HepG2 (cell line): ENCODE measurements around the gene TNC. TPM values are rescaled to one million over a fixed set of nuclear protein-coding genes. Genes with fewer than 3 reads are reported as not detected.

Source experiments
- ATAC-seq: fragments of 200-7000 bp; cut with Tn5 transposase; 3 replicates; pipeline ENCODE4 v1.9.1; 2020; ENCODE audit warnings: mild to moderate bottlenecking, moderate library complexity
- BruUV-seq: library from RNA; stranded (reverse); fragments of 400-500 nt; replicated peaks from 2 replicates; lab custom pipeline; 2021; lab: Mats Ljungman, UMichigan
- CTCF ChIA-PET: fragments of 300-600 bp; formaldehyde crosslinking; extraction: SDS; loops from one replicate; lab custom pipeline; 2021; ENCODE audit warnings: low total read pairs, inconsistent platforms, low intra/inter-chr PET ratio; lab: Yijun Ruan, JAX
- POLR2A ChIA-PET: fragments of 350-600 bp; sonication (Branson Sonifier 250); formaldehyde crosslinking; loops from one replicate; lab custom pipeline; 2020; ENCODE audit warnings: antibody characterized with exemption, inconsistent platforms; lab: Yijun Ruan, JAX
- DNase-seq: peaks from one replicate; pipeline ENCODE4 v3.0.0-alpha.2; 2015; ENCODE audit warnings: low spot score
- FAIRE-seq: peaks from 3 replicates; lab custom pipeline; 2011; peaks lifted over from hg19 to GRCh38; lab: Jason Lieb, UNC
- H2AFZ ChIP-seq: one replicate; pipeline ENCODE4 v1.6.1; 2011; ENCODE audit warnings: low read length, inconsistent platforms
- H3K27ac ChIP-seq: fragments of 300-600 bp; 3 replicates; pipeline ENCODE4 v1.8.0; 2011; ENCODE audit warnings: mixed run types, mild to moderate bottlenecking, mixed read lengths, low read length, inconsistent platforms; ENCODE audit not compliant: insufficient read depth; ENCODE audit errors: extremely low read length
- H3K27me3 ChIP-seq, 2 experiments: fragments of 200-600 bp in 1 of 2; 2 replicates in 1 of 2; 3 replicates in 1 of 2; pipeline versions ENCODE4 v1.6.0 to v1.8.0; 2011; ENCODE audit warnings: low read length in 2 of 2, mild to moderate bottlenecking in 2 of 2, moderate library complexity in 2 of 2, inconsistent platforms in 1 of 2; ENCODE audit not compliant: insufficient read depth in 2 of 2, control insufficient read depth in 1 of 2
- H3K36me3 ChIP-seq, 2 experiments: fragments of 200-600 bp in 1 of 2; replicated peaks in 1 of 2; 2 replicates in 1 of 2; 3 replicates in 1 of 2; pipeline versions ENCODE4 v1.5.1 to v1.8.0; 2011; ENCODE audit warnings: low read length in 2 of 2, inconsistent platforms in 1 of 2; ENCODE audit not compliant: insufficient read depth in 2 of 2, control insufficient read depth in 1 of 2
- H3K4me1 ChIP-seq: 2 replicates; pipeline ENCODE4 v1.5.1; 2012; ENCODE audit warnings: low read length, inconsistent platforms; ENCODE audit not compliant: insufficient read depth
- H3K4me2 ChIP-seq: 2 replicates; pipeline ENCODE4 v1.6.0; 2011; ENCODE audit warnings: low read depth, low read length, inconsistent platforms
- H3K4me3 ChIP-seq, 3 experiments: fragments of 200-600 bp in 1 of 3; sonication (generic), shearing (Covaris generic) in 1 of 3; replicated peaks in 1 of 3; 2 replicates each; pipeline ENCODE4 v1.5.1; 2011 to 2016; ENCODE audit warnings: low read length in 3 of 3, inconsistent platforms in 2 of 3, low read depth in 2 of 3, mild to moderate bottlenecking in 2 of 3, control low read depth in 1 of 3, mixed read lengths in 1 of 3; ENCODE audit not compliant: insufficient read depth in 1 of 3
- H3K79me2 ChIP-seq: one replicate; pipeline ENCODE4 v1.6.1; 2011; ENCODE audit warnings: low read length, inconsistent platforms; ENCODE audit not compliant: insufficient read depth
- H3K9ac ChIP-seq: 2 replicates; pipeline ENCODE4 v1.6.0; 2011; ENCODE audit warnings: mild to moderate bottlenecking, low read depth, low read length, inconsistent platforms; ENCODE audit not compliant: insufficient read depth
- H3K9me3 ChIP-seq: 2 replicates; pipeline ENCODE4 v1.5.1; 2012; ENCODE audit warnings: mild to moderate bottlenecking, low read length
- H4K20me1 ChIP-seq: 2 replicates; pipeline ENCODE4 v1.6.0; 2011; ENCODE audit warnings: inconsistent platforms, mild to moderate bottlenecking, low read length, moderate library complexity; ENCODE audit not compliant: insufficient read depth
- ATF6 ChIP-seq: sonication (generic); formaldehyde crosslinking; conservative IDR thresholded peaks from 2 replicates; pipeline ENCODE4 v1.4.0; 2020; ENCODE audit warnings: missing genetic modification reagents
- BATF2 ChIP-seq: sonication (generic); formaldehyde crosslinking; IDR thresholded peaks from 2 replicates; pipeline ENCODE4 v1.8.0; 2022; ENCODE audit warnings: mild to moderate bottlenecking, missing genetic modification reagents, moderate library complexity
- GATA4 ChIP-seq: sonication (generic); IDR thresholded peaks from 2 replicates; pipeline ENCODE4 v1.6.1; 2016; ENCODE audit warnings: antibody characterized with exemption, low read depth, borderline replicate concordance
- GFI1 ChIP-seq: sonication (generic); formaldehyde crosslinking; IDR thresholded peaks from 2 replicates; pipeline ENCODE4 v1.5.0; 2020; ENCODE audit warnings: missing genetic modification reagents, mild to moderate bottlenecking, borderline replicate concordance
- SNAI1 ChIP-seq: sonication (generic); formaldehyde crosslinking; IDR thresholded peaks from 2 replicates; pipeline ENCODE4 v1.5.0; 2020; ENCODE audit warnings: mild to moderate bottlenecking, missing genetic modification reagents, borderline replicate concordance
- SNAPC5 ChIP-seq: sonication (generic); formaldehyde crosslinking; IDR thresholded peaks from 2 replicates; pipeline ENCODE4 v1.8.1; 2023; ENCODE audit warnings: mild to moderate bottlenecking, missing genetic modification reagents, borderline replicate concordance
- THAP9 ChIP-seq: sonication (generic); formaldehyde crosslinking; IDR thresholded peaks from 2 replicates; pipeline ENCODE4; 2020; ENCODE audit warnings: missing genetic modification reagents, mild to moderate bottlenecking, borderline replicate concordance
- XBP1 ChIP-seq: sonication (generic); formaldehyde crosslinking; IDR thresholded peaks from 2 replicates; pipeline ENCODE4 v1.5.0; 2020; ENCODE audit warnings: missing genetic modification reagents
- ZNF816 ChIP-seq: sonication (generic); formaldehyde crosslinking; IDR thresholded peaks from 2 replicates; pipeline ENCODE4 v1.8.0; 2022; ENCODE audit warnings: missing genetic modification reagents, mild to moderate bottlenecking, borderline replicate concordance
- in situ Hi-C: cut with HindIII; loops from 2 replicates; pipeline ENCODE4 v1.10.0; 2017; ENCODE audit warnings: low pct_unique_long_range_greater_than_20kb; ENCODE audit not compliant: extremely low pct_ligation_motif_present
- intact Hi-C: fragments of 100-400 bp; cut with micrococcal nuclease; formaldehyde crosslinking; loops from one replicate; pipeline ENCODE4 v1.10.0; 2022; ENCODE audit not compliant: unreplicated experiment
- polyA plus RNA-seq, 8 experiments: library from polyadenylated mRNA; depleted of rRNA in 3 of 8; stranded (reverse) in 7 of 8; unstranded in 1 of 8; fragments of >200 nt; fragmentation: Illumina TruSeq in 4 of 8; extraction: Trizol in 4 of 8; gene quantifications; 2 replicates each; pipeline versions ENCODE4 v1.2.1 to v1.2.3, GENCODE V29; 2011 to 2016; ENCODE audit warnings: low read depth in 4 of 8, missing spikeins in 1 of 8, mixed read lengths in 1 of 8; ENCODE audit not compliant: insufficient read depth in 1 of 8
- total RNA-seq, 5 experiments: library from RNA; depleted of rRNA; stranded (reverse); fragments of >200 nt; fragmentation: Illumina TruSeq; extraction: Trizol; gene quantifications; 2 replicates each; pipeline ENCODE4 v1.2.3, GENCODE V29; 2016; ENCODE audit warnings: low read depth in 1 of 5

The TNC gene
- total and polyA plus RNA-seq, 2 of the 13 experiments (the other 11 are each of a cell fraction or from before 2014, with no cell fraction given) = not detected

GRCh38 chr9:115154617-115155016 lies 36.7 kb upstream of the TNC start:
- Histone ChIP-seq H3K27ac (no peak overlapping the region), H3K79me2 (no peaks in the 10 kb centered on the region), H3K4me3 (no peak overlapping the region), H2AFZ (no peak overlapping the region), H4K20me1 (no peaks in the 10 kb centered on the region), H3K4me1 (no peaks in the 10 kb centered on the region), H3K27me3 (no peaks in the 10 kb centered on the region), H3K4me2 (no peak overlapping the region), H3K36me3 (no peaks in the 10 kb centered on the region), H3K9me3 (no peaks in the 10 kb centered on the region), H3K9ac (no peak overlapping the region)
- in situ Hi-C loops (no loop called here), intact Hi-C loops (no loop called here)
- ChIA-PET POLR2A (no interaction called here), CTCF (no interaction called here)
- ATAC-seq (no peak), FAIRE-seq (no peak), DNase-seq (no peak)
- no TSS peak for BruUV-seq
- TF ChIP-seq GATA4 (no peak), ATF6 (CRISPR knock-in tag) (no peak), GFI1 (CRISPR knock-in tag) (no peak), XBP1 (CRISPR knock-in tag) (no peak), SNAI1 (CRISPR knock-in tag) (no peak), BATF2 (no peak), SNAPC5 (CRISPR knock-in tag) (no peak), ZNF816 (CRISPR knock-in tag) (no peak), THAP9 (CRISPR knock-in tag) (no peak)
